GM19395 (cell line): Measurements from ENCODE around the gene PPP2R3A.
"Not testable (repeated sequence)": the region's sequence is repeated elsewhere in the genome, so short reads cannot be mapped to it uniquely, and the experiment has no call there.

Experiments used
- ATAC-seq: cut with Tn5 transposase; IDR thresholded peaks from one replicate; pipeline ENCODE4 v1.9.1; 2021; ENCODE audit warnings: mild to moderate bottlenecking, moderate library complexity; ENCODE audit not compliant: unreplicated experiment

The PPP2R3A gene, protein sequence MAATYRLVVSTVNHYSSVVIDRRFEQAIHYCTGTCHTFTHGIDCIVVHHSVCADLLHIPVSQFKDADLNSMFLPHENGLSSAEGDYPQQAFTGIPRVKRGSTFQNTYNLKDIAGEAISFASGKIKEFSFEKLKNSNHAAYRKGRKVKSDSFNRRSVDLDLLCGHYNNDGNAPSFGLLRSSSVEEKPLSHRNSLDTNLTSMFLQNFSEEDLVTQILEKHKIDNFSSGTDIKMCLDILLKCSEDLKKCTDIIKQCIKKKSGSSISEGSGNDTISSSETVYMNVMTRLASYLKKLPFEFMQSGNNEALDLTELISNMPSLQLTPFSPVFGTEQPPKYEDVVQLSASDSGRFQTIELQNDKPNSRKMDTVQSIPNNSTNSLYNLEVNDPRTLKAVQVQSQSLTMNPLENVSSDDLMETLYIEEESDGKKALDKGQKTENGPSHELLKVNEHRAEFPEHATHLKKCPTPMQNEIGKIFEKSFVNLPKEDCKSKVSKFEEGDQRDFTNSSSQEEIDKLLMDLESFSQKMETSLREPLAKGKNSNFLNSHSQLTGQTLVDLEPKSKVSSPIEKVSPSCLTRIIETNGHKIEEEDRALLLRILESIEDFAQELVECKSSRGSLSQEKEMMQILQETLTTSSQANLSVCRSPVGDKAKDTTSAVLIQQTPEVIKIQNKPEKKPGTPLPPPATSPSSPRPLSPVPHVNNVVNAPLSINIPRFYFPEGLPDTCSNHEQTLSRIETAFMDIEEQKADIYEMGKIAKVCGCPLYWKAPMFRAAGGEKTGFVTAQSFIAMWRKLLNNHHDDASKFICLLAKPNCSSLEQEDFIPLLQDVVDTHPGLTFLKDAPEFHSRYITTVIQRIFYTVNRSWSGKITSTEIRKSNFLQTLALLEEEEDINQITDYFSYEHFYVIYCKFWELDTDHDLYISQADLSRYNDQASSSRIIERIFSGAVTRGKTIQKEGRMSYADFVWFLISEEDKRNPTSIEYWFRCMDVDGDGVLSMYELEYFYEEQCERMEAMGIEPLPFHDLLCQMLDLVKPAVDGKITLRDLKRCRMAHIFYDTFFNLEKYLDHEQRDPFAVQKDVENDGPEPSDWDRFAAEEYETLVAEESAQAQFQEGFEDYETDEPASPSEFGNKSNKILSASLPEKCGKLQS (N-terminal part only)

GRCh38 chr3:135965506-135966270 lies at the start of gene PPP2R3A:
Gene PPP2R3A, plus strand, starts transcription at chr3:135965728. Its CDS starts 35,771 bp downstream, at chr3:136001499.
- peak; percentile 85 for ATAC-seq

DNA sequence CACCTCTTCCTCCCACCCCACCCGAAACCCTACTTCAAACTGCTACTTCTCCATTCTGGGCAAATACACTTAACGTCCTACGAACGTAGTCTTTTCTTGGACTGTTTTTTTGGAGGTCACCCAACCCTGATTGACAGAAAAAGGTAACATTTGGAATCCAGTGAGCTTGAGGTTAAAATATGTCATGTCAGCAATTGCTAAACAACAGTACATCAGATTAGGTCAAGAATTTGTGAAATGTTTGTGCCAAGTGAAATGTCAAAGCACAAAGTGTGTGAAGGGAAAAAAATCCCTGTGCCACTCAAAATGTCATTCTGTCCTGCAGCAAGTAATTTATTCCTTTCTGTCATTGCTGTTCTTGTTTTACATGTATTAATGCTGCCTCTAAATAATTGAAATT lies 49.2 kb upstream of the PPP2R3A start:
- ATAC-seq, result no peak

DNA sequence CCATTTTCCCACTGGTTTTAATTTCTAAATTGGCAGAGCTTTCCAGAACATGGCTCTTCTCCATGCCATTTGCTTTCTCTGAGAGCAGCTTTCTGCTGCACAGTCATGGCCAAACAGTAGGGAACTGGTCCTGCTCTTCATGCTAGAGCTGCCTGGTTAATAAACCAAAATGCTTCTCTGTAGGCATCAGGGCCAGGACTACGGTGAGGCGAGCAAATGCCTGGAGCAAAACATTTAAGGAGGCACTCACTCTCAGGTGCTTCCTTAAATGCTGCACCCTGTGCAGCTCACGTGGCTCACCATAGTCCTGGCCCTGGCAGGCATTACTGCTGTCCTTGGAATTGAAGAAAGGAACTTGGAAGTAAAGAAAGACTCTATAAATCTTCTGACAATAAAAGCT lies 48.5 kb upstream of the PPP2R3A start:
- no peak for ATAC-seq

DNA sequence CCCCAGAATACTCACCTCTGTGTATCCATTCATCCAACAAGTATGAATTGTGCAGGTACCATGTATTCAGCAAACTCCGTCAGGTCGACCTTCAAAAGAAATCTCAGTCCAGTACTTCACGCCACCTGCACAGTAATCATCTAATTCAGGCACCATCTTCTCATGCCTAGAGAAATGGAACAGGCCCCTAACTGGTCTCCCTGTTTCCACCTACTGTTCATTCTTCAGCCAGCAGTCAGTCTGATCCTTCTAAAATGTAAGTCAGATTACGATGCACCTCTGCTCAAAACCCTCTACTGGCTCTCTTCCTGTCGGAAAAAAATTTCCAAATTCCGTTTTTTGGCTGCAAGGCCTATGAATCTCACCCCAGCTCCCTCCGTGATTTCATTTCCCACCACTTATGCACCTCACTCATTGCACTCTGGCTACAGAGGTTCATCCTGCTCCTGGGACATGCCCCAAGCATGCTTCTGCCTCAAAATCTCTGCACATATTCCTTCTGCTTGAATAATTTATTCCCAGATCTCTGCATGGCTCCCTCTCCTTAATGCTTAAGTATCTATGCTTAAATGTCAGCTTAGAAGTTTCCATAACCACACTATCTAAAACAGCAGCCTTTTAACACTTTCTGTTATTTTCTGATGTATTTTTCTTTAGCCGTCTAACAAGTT lies 47.5 kb upstream of the PPP2R3A start:
- ATAC-seq, result no peak

- no peak for ATAC-seq
These were observed 46.9 kb upstream of the PPP2R3A start for GRCh38 chr3:135918600-135918999.

GRCh38 chr3:135920275-135920674 lies 45.3 kb upstream of the PPP2R3A start:
- ATAC-seq, result no peak

GRCh38 chr3:135922903-135923250 lies 42.7 kb upstream of the PPP2R3A start:
- ATAC-seq, result no peak

DNA sequence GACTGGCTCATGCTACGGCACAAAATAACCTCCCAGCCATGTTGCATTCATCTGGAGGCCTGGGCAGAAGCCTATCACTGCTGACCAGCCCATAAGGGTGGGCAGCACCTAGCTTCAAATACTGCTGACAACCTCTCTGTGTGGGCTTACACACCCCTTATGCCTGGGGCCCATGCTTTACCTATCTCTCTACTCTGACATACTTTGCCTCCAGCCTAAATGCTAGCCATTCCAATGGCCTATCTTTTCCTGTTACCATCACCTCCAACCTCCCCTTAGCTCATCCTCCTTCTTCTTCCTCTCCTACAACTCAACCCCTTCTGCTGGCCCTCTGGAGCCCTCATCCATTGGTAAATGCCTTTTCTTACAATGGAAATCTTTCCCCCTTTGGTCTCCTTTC lies 41.0 kb upstream of the PPP2R3A start:
- no peak for ATAC-seq

DNA sequence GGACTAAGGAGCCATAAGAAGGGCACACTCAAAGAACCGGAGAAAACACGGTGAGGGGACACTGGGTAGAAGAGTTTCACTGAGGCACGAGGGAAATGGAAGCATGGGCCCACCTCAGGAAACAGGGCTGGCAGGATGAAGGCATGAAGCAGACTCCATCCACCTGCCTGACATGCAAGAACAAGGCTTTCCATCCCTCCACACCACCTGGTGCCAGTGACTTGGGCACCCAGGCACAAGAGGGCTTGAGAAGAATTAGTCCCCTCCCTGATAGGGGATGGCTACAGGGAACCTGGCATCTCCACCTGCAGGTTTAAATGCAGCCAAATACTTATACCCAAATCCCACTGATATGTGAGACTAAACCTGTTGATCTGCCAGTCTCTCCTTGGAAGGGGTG lies 38.9 kb upstream of the PPP2R3A start:
- no peak for ATAC-seq

- ATAC-seq, result no peak
These were observed 38.4 kb upstream of the PPP2R3A start for GRCh38 chr3:135927155-135927554.

DNA sequence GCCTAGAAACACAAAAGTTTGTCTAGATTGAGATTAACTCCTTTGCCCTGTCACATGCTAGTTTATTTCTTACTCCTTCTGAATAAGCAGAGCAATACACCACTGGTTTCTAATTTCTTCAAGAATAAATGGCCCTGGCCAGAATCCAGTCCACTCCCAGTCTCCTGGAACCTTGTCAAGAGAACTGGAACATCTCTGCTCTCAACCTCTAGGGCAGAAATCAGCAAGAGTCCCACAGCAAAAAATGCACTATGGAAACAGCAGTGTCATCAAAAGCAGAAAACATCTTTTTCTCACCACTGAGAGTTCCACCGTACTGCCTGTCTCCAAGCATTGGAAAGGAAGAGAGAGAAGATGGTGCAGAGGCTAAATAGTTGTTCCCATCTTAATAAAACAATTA lies 35.9 kb upstream of the PPP2R3A start:
- ATAC-seq, result no peak

DNA sequence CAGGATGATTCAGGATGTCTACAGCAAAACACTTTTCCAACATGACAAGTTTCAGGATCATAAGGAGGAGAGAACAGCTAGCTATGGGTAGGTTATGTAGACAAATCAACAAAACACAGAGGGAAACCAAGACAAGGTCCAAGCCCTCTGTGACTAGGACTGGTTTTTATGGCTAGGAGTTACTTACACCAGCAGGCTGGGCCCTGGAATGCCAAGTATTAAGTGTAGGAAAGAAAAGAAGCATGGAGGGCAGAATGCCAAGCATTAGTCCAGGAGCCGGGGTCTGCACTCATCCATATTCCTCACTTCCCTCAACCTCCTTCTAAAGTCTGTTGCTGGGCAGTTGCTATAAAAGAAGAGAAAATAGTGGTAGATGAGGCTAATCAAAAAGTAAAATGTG lies 35.3 kb upstream of the PPP2R3A start:
- ATAC-seq, result no peak

DNA sequence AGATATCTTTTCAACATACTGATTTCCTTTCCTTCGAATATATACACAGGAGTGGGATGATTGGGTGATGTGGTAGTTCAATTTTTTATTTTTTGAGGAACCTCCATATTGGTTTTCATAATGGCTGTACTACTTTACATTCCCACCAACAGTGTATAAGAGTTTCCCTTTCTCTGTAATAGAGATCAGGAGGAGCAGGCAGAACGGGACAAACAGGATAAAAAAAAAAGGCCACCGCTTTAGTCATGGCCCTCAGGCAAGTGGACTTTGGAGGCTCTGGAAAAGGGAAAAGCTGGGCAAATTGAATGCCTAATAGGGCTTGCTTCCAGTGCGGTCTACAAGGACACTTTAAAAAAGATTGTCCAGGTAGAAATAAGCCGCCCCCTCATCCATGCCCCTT lies 30.4 kb upstream of the PPP2R3A start:
- ATAC-seq, result not testable (repeated sequence)

DNA sequence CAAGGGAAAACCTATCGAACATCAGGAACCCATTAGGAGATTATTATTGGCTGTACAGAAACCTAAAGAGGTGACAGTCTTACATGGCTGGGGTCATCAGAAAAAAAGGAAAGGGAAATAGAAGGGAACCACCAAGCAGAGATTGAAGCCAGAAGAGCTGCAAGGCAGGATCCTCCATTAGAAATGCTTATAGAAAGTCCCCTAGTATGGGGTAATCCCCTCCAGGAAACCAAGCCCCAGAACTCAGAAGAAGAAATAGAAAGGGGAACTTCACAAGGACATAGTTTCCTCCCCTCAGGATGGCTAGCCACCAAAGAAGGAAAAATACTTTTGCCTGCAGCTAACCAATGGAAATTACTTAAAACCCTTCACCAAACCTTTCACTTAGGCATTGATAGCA lies 27.8 kb upstream of the PPP2R3A start:
- ATAC-seq, result not testable (repeated sequence)

DNA sequence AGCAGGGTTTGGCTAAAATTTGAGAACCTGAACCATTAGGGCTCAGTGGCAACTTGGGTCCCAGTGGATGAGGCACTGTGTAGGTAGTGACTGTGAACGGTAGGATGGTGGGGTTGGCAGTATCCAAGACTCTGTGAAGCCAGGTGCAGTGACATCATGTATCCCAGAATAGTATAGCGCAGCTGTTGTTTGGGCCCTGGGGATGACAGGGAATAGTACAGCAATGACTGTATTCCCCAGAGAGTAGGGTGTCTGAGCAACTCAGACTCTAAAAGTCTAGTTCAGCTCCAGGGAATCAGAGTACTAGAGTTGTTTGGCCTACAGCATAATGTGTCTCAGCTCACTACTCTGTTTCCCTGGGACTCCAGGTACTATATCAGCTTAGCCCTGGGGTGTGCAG lies 20.7 kb upstream of the PPP2R3A start:
- ATAC-seq, result no peak

- no peak for ATAC-seq
These were observed 14.6 kb upstream of the PPP2R3A start for GRCh38 chr3:135950941-135951340.

DNA sequence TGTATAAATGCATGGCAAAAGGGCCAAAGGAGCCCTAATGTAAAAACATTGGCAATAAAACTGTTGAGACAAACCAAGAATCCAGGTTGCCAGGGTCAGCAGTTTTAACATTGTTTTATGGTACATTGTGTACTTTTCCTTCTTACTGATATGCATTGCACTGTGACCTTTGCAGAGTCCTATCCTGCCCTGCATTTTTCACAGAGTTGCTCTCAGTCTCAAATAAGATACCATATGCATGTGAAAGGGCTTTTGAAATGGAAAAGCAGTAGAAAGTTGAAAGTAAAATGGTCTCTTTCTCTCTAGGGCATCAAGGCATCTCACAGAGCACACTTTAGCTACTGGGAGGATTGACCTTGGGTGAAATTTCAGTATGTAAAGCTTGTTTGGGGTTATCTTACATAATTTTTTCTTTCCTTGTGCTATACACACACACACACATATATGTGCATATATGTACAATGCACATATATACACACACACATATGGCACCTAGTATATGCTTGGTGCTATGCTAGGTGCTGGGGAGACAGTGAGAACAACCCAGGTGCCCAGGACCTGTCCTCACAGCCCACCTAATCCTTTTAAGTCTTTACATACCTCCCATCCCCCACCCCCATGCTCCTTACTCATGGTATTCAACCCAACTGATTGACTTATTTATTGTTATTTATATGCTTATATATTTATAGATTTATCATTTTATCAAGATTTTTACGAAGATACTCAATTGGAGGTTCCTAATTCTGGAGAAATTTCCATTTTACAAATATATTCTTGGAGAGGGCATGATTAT lies 1.2 kb upstream of the PPP2R3A start:
- no peak for ATAC-seq

- ATAC-seq, result no peak
These were observed 411 bp upstream of the PPP2R3A start for GRCh38 chr3:135965129-135965505.

GRCh38 chr3:135966271-135966961 lies 888 bp downstream of the PPP2R3A start:
- ATAC-seq, result no peak
